ENCODE data around the gene CHST3. TPM values are rescaled to one million over a fixed set of nuclear protein-coding genes. Genes with fewer than 3 reads are reported as not detected.

The CHST3 gene
- total and polyA plus RNA-seq, 5 donors, result 14.9 to 37.0 (median 22.6) TPM

DNA sequence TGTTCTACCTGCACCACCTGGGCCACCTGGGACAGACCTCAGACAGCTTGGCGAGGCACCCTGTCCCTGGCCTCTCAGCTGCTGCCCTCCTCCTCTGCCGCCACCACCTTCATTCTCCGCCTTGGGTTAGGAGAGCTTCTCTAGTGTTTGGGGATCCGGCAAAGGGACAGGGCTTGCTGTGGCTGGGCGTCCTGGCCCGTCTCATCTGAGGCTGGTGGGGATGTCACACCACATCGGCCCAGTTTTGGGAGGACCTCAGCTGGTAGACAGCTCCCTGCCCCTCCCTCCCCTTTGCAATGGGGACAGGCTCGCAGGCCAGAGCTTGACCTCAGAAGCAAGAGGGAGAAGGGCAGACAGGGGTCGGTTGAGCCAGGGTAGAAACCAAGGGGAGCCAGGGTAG lies 97.7 kb downstream of the CHST3 start:
- H3K9me3 ChIP-seq (ENCODE audit: control insufficient read depth, low read length), result no peaks in the 10 kb centered on the region
- no peak for DNase-seq
- no peaks in the 10 kb centered on the region for H3K4me1 ChIP-seq (ENCODE audit: control insufficient read depth, insufficient read depth, low read length)
- no peak overlapping the region for H3K4me3 ChIP-seq (ENCODE audit: low read length)
- intact Hi-C loops (cut with DNase I), result no loop called here
- no peak for ATAC-seq
- WGBS, result 92% methylated on average over 9 of the region's 9 CpGs
- no peaks in the 10 kb centered on the region for H3K27me3 ChIP-seq (ENCODE audit: control insufficient read depth, insufficient read depth)
- H3K27ac ChIP-seq (ENCODE audit: low read length), result no peak overlapping the region

DNA sequence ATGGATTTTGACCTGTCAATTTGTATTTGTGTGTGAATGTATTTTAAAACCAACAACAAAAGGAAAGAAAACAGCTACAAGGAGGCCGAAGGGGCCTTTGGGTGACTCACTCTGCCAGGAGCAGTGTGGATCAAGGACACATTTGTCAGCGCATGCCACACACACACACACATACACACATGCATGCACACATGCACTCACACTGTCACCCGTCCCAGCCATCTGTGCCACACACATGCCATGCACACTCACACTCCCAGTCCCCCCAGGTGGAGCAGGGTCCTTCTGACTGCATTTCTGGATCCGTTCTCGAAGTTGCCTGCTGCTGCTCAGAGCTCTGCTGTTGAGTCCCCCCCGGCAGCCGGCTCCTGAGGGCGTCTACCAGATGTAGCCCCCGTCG lies 98.2 kb downstream of the CHST3 start:
- WGBS, result 95% methylated on average over 10 of the region's 10 CpGs
- H3K27me3 ChIP-seq (ENCODE audit: control insufficient read depth, insufficient read depth), result no peaks in the 10 kb centered on the region
- H3K27ac ChIP-seq (ENCODE audit: low read length), result no peak overlapping the region
- intact Hi-C loops (cut with DNase I), result no loop called here
- H3K4me3 ChIP-seq (ENCODE audit: low read length), result no peak overlapping the region
- H3K9me3 ChIP-seq (ENCODE audit: control insufficient read depth, low read length), result no peaks in the 10 kb centered on the region
- H3K4me1 ChIP-seq (ENCODE audit: control insufficient read depth, insufficient read depth, low read length), result no peaks in the 10 kb centered on the region
- DNase-seq (no peak), ATAC-seq (no peak)

Other genes starting within 250 kb of the CHST3 start
- gene C10orf105, start 244.6 kb upstream of the CHST3 start, total RNA-seq, result under 1 TPM in 3 of 4 donors, not detected in 1; 0.14 to 0.36 (median 0.24) TPM
- gene C10orf105, start 244.6 kb upstream of the CHST3 start, polyA plus RNA-seq, result 0.09 TPM
- 10 to 100 TPM; 29.3 to 55.1 (median 34.4) TPM for gene VSIR, start 190.9 kb upstream of the CHST3 start, total RNA-seq
- 36.8 TPM for gene VSIR, start 190.9 kb upstream of the CHST3 start, polyA plus RNA-seq
- gene PSAP, start 113.1 kb upstream of the CHST3 start, total RNA-seq, result 1,000 to 10,000 TPM; 1,345 to 1,678 (median 1,522) TPM
- gene PSAP, start 113.1 kb upstream of the CHST3 start, polyA plus RNA-seq, result 897 TPM
- 10 to 100 TPM in 1 of 4 donors, 1 to 10 TPM in 3; 4.9 to 10.9 (median 6.9) TPM for gene SPOCK2, start 124.2 kb downstream of the CHST3 start, total RNA-seq
- gene SPOCK2, start 124.2 kb downstream of the CHST3 start, polyA plus RNA-seq, result 12.8 TPM

All from right cardiac atrium (tissue), 5 donors.